Measurements from ENCODE around the gene HTT. TPM values are rescaled to one million over a fixed set of nuclear protein-coding genes. Genes with fewer than 3 reads are reported as not detected.

The HTT gene
- total RNA-seq, 4 donors from 2014 or later = 49.6 to 155 (median 83.1) TPM

- 95% methylated on average over 9 of the region's 9 CpGs for WGBS, 2 donors
- H3K4me1 ChIP-seq = no peaks in the 10 kb centered on the region
- intact Hi-C loops (cut with DNase I) = no loop called here
Observed at GRCh38 chr4:3197366-3198105, 123.1 kb downstream of the HTT start.

GRCh38 chr4:3198906-3199305 is 124.4 kb downstream of the HTT start:
- TF ChIP-seq POLR2A (IDR thresholded peaks at IDR 0.05) (no peak), CTCF (IDR thresholded peaks at IDR 0.05) (no peak)
- H3K27me3 ChIP-seq = no peaks in the 10 kb centered on the region
- DNase-seq = no peak
- intact Hi-C loops (cut with DNase I) = no loop called here
- H3K4me3 ChIP-seq (replicated peaks in 1 of 3) = no peak overlapping the region
- H3K4me1 ChIP-seq = no peaks in the 10 kb centered on the region
- H3K27ac ChIP-seq = no peak overlapping the region
- WGBS, 2 donors = 95 to 98% methylated on average over 10 to 12 of the region's 12 CpGs
- H3K9me3 ChIP-seq = no peaks in the 10 kb centered on the region
- peaks cover 0 to 18% of the 10 kb centered on the region in 2 donors for H3K36me3 ChIP-seq

More at GRCh38 chr4:3197366-3198105, 123.1 kb downstream of the HTT start:
- no peaks in the 10 kb centered on the region for H3K9me3 ChIP-seq
- peaks cover 0 to 18% of the 10 kb centered on the region in 2 donors for H3K36me3 ChIP-seq
- no peak for TF ChIP-seq POLR2A (IDR thresholded peaks at IDR 0.05)
- TF ChIP-seq CTCF (IDR thresholded peaks at IDR 0.05) = no peak
- no peaks in the 10 kb centered on the region for H3K27me3 ChIP-seq
- H3K27ac ChIP-seq = no peak overlapping the region
- no peak overlapping the region for H3K4me3 ChIP-seq (replicated peaks in 1 of 3)
- DNase-seq = no peak

GRCh38 chr4:3199653-3200422 is 125.4 kb downstream of the HTT start:
- no peak overlapping the region for H3K27ac ChIP-seq
- H3K4me3 ChIP-seq (replicated peaks in 1 of 3) = no peak overlapping the region
- TF ChIP-seq POLR2A (IDR thresholded peaks at IDR 0.05) = no peak
- no peak for TF ChIP-seq CTCF (IDR thresholded peaks at IDR 0.05)
- DNase-seq = no peak
- intact Hi-C loops (cut with DNase I) = no loop called here
- H3K36me3 ChIP-seq = peaks cover 0 to 18% of the 10 kb centered on the region in 2 donors
- no peaks in the 10 kb centered on the region for H3K27me3 ChIP-seq
- H3K9me3 ChIP-seq = no peaks in the 10 kb centered on the region
- no peaks in the 10 kb centered on the region for H3K4me1 ChIP-seq
- 94 to 95% methylated on average over 17 of the region's 17 CpGs for WGBS, 2 donors

- Histone ChIP-seq H3K4me3 (replicated peaks in 1 of 3) (no peak overlapping the region), H3K36me3 (peaks cover 0 to 18% of the 10 kb centered on the region in 2 donors), H3K4me1 (no peaks in the 10 kb centered on the region), H3K27ac (no peak overlapping the region), H3K27me3 (no peaks in the 10 kb centered on the region), H3K9me3 (no peaks in the 10 kb centered on the region)
- intact Hi-C loops (cut with DNase I) = no loop called here
- TF ChIP-seq POLR2A (IDR thresholded peaks at IDR 0.05) (no peak), CTCF (IDR thresholded peaks at IDR 0.05) (no peak)
- WGBS, 2 donors = 92 to 95% methylated on average over 8 of the region's 8 CpGs
- no peak for DNase-seq
Observed at GRCh38 chr4:3200423-3201090, 126.1 kb downstream of the HTT start.
